Measurements from ENCODE around the gene OSBPL6. TPM values are rescaled to one million over a fixed set of nuclear protein-coding genes. Genes with fewer than 3 reads are reported as not detected.

OSBPL6 gene
- total RNA-seq, 1 donor from 2014 or later: 6.4 TPM

DNA sequence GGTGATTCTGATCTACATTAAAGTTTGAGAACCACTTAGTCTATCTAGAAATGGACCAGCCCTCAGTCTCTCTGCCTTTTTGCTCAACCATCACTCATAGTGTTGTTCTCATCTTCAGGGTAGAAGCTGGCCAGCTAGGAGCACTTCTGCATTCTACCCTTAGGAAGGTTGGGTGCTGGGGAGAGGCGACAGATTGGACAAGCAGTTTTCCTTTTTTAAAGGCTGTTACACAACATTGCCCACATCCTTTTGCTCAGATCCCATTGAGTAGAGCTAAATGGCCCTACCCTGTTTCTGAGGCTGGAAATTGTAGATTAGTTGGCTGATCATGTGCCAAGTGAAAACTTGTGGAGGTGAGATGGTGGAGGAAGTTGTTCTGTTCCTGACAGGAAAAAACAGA lies 35.6 kb downstream of the OSBPL6 start:
- no peak for DNase-seq
- Histone ChIP-seq H3K4me1 (no peaks in the 10 kb centered on the region), H3K36me3 (no peaks in the 10 kb centered on the region), H3K27ac (replicated peaks) (no peak overlapping the region), H3K9me3 (replicated peaks) (no peaks in the 10 kb centered on the region), H3K4me3 (no peak overlapping the region), H3K27me3 (ENCODE audit: low read depth) (no peaks in the 10 kb centered on the region)
- TF ChIP-seq, protein P1, sequence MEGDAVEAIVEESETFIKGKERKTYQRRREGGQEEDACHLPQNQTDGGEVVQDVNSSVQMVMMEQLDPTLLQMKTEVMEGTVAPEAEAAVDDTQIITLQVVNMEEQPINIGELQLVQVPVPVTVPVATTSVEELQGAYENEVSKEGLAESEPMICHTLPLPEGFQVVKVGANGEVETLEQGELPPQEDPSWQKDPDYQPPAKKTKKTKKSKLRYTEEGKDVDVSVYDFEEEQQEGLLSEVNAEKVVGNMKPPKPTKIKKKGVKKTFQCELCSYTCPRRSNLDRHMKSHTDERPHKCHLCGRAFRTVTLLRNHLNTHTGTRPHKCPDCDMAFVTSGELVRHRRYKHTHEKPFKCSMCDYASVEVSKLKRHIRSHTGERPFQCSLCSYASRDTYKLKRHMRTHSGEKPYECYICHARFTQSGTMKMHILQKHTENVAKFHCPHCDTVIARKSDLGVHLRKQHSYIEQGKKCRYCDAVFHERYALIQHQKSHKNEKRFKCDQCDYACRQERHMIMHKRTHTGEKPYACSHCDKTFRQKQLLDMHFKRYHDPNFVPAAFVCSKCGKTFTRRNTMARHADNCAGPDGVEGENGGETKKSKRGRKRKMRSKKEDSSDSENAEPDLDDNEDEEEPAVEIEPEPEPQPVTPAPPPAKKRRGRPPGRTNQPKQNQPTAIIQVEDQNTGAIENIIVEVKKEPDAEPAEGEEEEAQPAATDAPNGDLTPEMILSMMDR (IDR thresholded peaks at IDR 0.05; ENCODE audit: borderline replicate concordance): no peak
- intact Hi-C loops (cut with micrococcal nuclease): no loop called here

- intact Hi-C loops (cut with micrococcal nuclease): no loop called here
- no peak overlapping the region for H3K4me3 ChIP-seq
- H3K27me3 ChIP-seq (ENCODE audit: low read depth): no peaks in the 10 kb centered on the region
- no peaks in the 10 kb centered on the region for H3K4me1 ChIP-seq
- H3K27ac ChIP-seq (replicated peaks): no peak overlapping the region
- no peaks in the 10 kb centered on the region for H3K9me3 ChIP-seq (replicated peaks)
- DNase-seq: no peak
- TF ChIP-seq, protein P1 (IDR thresholded peaks at IDR 0.05; ENCODE audit: borderline replicate concordance): no peak
- H3K36me3 ChIP-seq: no peaks in the 10 kb centered on the region
These were observed 36.1 kb downstream of the OSBPL6 start for GRCh38 chr2:178230396-178230795.

DNA sequence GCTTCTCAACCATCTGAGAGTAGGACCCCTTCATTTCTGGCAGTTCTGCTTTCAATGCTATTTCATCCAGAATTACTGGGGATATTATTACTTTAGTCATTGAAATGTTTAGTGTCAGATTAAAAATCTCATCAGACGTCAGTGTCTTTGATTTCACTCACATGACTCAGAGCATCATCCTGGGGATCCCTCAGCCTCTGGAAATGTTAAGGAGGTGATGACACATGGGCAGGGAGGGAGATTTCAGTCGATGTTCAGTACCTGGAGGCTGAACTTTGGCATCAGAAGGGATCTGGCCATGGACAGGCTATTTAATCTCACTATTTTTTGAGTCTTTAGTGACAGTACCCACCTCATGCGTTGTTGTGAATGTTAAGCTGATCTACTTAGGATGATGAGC lies 39.1 kb downstream of the OSBPL6 start:
- TF ChIP-seq, protein P1 (IDR thresholded peaks at IDR 0.05; ENCODE audit: borderline replicate concordance): no peak
- no peak overlapping the region for H3K27ac ChIP-seq (replicated peaks)
- intact Hi-C loops (cut with micrococcal nuclease): no loop called here
- H3K9me3 ChIP-seq (replicated peaks): no peaks in the 10 kb centered on the region
- no peak for DNase-seq
- peaks cover 13% of the 10 kb centered on the region for H3K4me1 ChIP-seq
- H3K36me3 ChIP-seq: no peaks in the 10 kb centered on the region
- H3K27me3 ChIP-seq (ENCODE audit: low read depth): no peaks in the 10 kb centered on the region
- H3K4me3 ChIP-seq: no peak overlapping the region

GRCh38 chr2:178234648-178235047 lies 40.3 kb downstream of the OSBPL6 start:
- intact Hi-C loops (cut with micrococcal nuclease): no loop called here
- peaks cover 21% of the 10 kb centered on the region for H3K4me1 ChIP-seq
- no peak overlapping the region for H3K4me3 ChIP-seq

GRCh38 chr2:178237488-178238153 lies 43.3 kb downstream of the OSBPL6 start:
- DNase-seq: no peak
- no peaks in the 10 kb centered on the region for H3K9me3 ChIP-seq (replicated peaks)
- no peaks in the 10 kb centered on the region for H3K27me3 ChIP-seq (ENCODE audit: low read depth)
- TF ChIP-seq, protein P1 (IDR thresholded peaks at IDR 0.05; ENCODE audit: borderline replicate concordance): no peak
- H3K4me1 ChIP-seq: peaks cover 31% of the 10 kb centered on the region
- no peak overlapping the region for H3K4me3 ChIP-seq
- H3K27ac ChIP-seq (replicated peaks): no peak overlapping the region
- no peaks in the 10 kb centered on the region for H3K36me3 ChIP-seq
- intact Hi-C loops (cut with micrococcal nuclease): no loop called here

More at GRCh38 chr2:178234648-178235047, 40.3 kb downstream of the OSBPL6 start:
- Histone ChIP-seq H3K27ac (replicated peaks) (no peak overlapping the region), H3K27me3 (ENCODE audit: low read depth) (no peaks in the 10 kb centered on the region), H3K36me3 (no peaks in the 10 kb centered on the region), H3K9me3 (replicated peaks) (no peaks in the 10 kb centered on the region)
- no peak for DNase-seq
- TF ChIP-seq, protein P1 (IDR thresholded peaks at IDR 0.05; ENCODE audit: borderline replicate concordance): no peak
